ENCODE data around the gene DNM1L.

GRCh38 chr12:32761716-32762115, 82.6 kb downstream of the DNM1L start:
- no peak for TF ChIP-seq POLR2A (IDR thresholded peaks at IDR 0.05)
- TF ChIP-seq, protein P1, sequence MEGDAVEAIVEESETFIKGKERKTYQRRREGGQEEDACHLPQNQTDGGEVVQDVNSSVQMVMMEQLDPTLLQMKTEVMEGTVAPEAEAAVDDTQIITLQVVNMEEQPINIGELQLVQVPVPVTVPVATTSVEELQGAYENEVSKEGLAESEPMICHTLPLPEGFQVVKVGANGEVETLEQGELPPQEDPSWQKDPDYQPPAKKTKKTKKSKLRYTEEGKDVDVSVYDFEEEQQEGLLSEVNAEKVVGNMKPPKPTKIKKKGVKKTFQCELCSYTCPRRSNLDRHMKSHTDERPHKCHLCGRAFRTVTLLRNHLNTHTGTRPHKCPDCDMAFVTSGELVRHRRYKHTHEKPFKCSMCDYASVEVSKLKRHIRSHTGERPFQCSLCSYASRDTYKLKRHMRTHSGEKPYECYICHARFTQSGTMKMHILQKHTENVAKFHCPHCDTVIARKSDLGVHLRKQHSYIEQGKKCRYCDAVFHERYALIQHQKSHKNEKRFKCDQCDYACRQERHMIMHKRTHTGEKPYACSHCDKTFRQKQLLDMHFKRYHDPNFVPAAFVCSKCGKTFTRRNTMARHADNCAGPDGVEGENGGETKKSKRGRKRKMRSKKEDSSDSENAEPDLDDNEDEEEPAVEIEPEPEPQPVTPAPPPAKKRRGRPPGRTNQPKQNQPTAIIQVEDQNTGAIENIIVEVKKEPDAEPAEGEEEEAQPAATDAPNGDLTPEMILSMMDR (IDR thresholded peaks at IDR 0.05): no peak
- TF ChIP-seq POLR2AphosphoS5 (IDR thresholded peaks at IDR 0.05): no peak
